Measurements from ENCODE around the gene UGT1A10. TPM values are rescaled to one million over a fixed set of nuclear protein-coding genes. Genes with fewer than 3 reads are reported as not detected.

UGT1A10 gene
- total RNA-seq (2022; extraction: Qiagen RNA extraction; ENCODE audit: low read depth) = 0.18 to 0.52 TPM (median 0.23 TPM) in 3 of 5 replicates, not detected in the others

DNA sequence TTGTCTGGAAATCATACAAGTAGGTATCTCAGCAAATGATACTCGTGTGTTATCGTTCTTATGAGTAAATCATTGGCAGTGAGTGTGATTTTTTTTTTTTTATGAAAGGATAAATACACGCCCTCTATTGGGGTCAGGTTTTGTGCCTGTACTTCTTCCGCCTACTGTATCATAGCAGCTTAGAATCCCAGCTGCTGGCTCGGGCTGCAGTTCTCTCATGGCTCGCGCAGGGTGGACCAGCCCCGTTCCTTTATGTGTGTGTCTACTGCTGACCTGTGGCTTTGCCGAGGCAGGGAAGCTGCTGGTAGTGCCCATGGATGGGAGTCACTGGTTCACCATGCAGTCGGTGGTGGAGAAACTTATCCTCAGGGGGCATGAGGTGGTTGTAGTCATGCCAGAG, at the start of gene UGT1A10:
TSS of gene UGT1A10 (plus strand) at position 143 of the 400 bp plus-strand sequence. CDS start at position 218, 75 bp downstream.

DNA sequence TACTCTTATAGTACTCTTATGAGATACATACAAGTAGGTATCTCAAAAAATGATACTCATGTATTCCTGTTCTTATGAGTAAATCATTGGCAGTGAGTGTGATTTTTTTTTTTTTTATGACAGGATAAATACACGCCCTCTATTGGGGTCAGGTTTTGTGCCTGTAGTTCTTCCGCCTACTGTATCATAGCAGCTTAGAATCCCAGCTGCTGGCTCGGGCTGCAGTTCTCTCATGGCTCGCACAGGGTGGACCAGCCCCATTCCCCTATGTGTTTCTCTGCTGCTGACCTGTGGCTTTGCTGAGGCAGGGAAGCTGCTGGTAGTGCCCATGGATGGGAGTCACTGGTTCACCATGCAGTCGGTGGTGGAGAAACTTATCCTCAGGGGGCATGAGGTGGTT, 18.8 kb upstream of the UGT1A10 start, which contains the start of gene UGT1A8:
TSS of gene UGT1A8 (plus strand) at position 158 of the 400 bp plus-strand sequence. CDS start at position 233, 75 bp downstream.

GRCh38 chr2:233671290-233672161, 35.3 kb downstream of the UGT1A10 start, which contains the start of gene UGT1A9:
UGT1A9 (plus strand) TSS chr2:233671898; CDS start chr2:233671935, 37 bp downstream.

GRCh38 chr2:233681521-233682099, 45.4 kb downstream of the UGT1A10 start, which contains the start of gene UGT1A7:
UGT1A7 (plus strand) TSS chr2:233681901; CDS start chr2:233681938, 37 bp downstream.

DNA sequence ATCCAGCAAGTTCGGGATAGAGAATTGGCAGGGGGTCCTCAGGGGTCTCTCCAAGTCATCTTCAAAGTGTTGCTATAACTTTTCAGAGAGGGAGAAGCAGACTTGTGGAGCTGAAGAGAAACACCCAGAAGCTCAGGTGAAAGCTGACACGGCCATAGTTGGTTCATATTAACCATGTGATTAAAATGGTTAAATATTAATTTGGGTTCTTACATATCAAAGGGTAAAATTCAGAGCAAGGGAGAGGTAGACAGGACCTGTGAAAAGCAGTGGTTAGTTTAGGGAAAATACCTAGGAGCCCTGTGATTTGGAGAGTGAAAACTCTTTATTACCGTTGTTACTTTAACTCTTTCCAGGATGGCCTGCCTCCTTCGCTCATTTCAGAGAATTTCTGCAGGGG, 56.4 kb downstream of the UGT1A10 start, which contains the start of gene UGT1A6:
TSS of gene UGT1A6 (plus strand) at position 243 of the 400 bp plus-strand sequence. CDS start at position 358, 115 bp downstream.

DNA sequence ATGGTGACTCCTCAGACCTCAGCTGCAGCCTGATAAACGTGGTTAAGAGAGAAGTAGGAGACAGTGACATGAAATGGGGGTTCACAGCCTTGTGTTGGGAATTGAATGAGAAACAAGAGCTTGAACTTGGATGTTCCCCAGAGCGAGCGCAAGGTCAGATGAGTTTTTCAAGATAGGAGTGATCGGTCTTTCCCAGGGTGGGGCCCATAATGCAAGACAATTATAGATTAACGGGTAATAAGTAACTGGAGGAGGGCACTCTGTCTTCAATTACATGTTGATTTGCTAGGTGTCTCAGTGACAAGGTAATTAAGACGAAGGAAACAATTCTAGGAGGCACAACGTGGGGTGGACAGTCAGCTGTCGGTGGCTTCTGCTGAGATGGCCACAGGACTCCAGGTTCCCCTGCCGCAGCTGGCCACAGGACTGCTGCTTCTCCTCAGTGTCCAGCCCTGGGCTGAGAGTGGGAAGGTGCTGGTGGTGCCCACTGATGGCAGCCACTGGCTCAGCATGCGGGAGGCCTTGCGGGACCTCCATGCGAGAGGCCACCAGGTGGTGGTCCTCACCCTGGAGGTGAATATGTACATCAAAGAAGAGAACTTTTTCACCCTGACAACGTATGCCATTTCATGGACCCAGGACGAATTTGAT, 76.5 kb downstream of the UGT1A10 start, which contains the start of gene UGT1A5:
TSS of gene UGT1A5 (plus strand) at position 297 of the 651 bp plus-strand sequence. CDS start at position 382, 85 bp downstream.

DNA sequence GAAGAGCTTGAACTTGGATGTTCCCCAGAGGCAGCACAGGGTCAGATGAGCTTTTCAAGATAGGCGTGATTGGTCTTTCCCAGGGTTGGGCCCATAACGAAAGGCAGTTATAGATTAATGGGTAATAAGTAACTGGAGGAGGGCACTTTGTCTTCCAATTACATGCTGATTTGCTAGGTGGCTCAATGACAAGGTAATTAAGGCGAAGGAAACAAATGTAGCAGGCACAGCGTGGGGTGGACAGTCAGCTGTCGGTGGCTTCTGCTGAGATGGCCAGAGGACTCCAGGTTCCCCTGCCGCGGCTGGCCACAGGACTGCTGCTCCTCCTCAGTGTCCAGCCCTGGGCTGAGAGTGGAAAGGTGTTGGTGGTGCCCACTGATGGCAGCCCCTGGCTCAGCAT, 82.3 kb downstream of the UGT1A10 start, which contains the start of gene UGT1A4:
TSS of gene UGT1A4 (plus strand) at position 185 of the 400 bp plus-strand sequence. CDS start at position 270, 85 bp downstream.

GRCh38 chr2:233728723-233729301, 92.6 kb downstream of the UGT1A10 start, which contains the start of gene UGT1A3:
UGT1A3 (plus strand) TSS chr2:233729042; CDS start chr2:233729127, 85 bp downstream.

GRCh38 chr2:233760043-233760442, 123.8 kb downstream of the UGT1A10 start, which contains the start of gene UGT1A1:
UGT1A1 (plus strand) TSS chr2:233760270; CDS start chr2:233760288, 18 bp downstream.

GRCh38 chr2:233778030-233778429, 141.8 kb downstream of the UGT1A10 start, which contains the start of gene MROH2A:
MROH2A (plus strand) TSS chr2:233778330; CDS start chr2:233779359, 1,029 bp downstream.

Other genes starting within 250 kb of the UGT1A10 start
- gene USP40, start 69.7 kb upstream of the UGT1A10 start, total RNA-seq (2022; extraction: Qiagen RNA extraction; ENCODE audit: low read depth) = 20.0 to 27.4 TPM (median 25.1 TPM) in 5 replicates
- gene UGT1A8, start 18.8 kb upstream of the UGT1A10 start, total RNA-seq (2022; extraction: Qiagen RNA extraction; ENCODE audit: low read depth) = 0.23 TPM in 1 of 5 replicates, not detected in the others
- 3.7 to 7.2 TPM (median 5.0 TPM) in 5 replicates for gene UGT1A9, start 35.5 kb downstream of the UGT1A10 start, total RNA-seq (2022; extraction: Qiagen RNA extraction; ENCODE audit: low read depth)
- gene UGT1A7, start 45.5 kb downstream of the UGT1A10 start, total RNA-seq (2022; extraction: Qiagen RNA extraction; ENCODE audit: low read depth) = 3.7 to 6.2 TPM (median 4.3 TPM) in 5 replicates
- gene UGT1A6, start 56.4 kb downstream of the UGT1A10 start, total RNA-seq (2022; extraction: Qiagen RNA extraction; ENCODE audit: low read depth) = 0.65 to 1.6 TPM (median 1.0 TPM) in 5 replicates
- not detected in 5 replicates for gene UGT1A5, start 76.5 kb downstream of the UGT1A10 start, total RNA-seq (2022; extraction: Qiagen RNA extraction; ENCODE audit: low read depth)
- gene UGT1A4, start 82.3 kb downstream of the UGT1A10 start, total RNA-seq (2022; extraction: Qiagen RNA extraction; ENCODE audit: low read depth) = not detected in 5 replicates
- gene UGT1A3, start 92.6 kb downstream of the UGT1A10 start, total RNA-seq (2022; extraction: Qiagen RNA extraction; ENCODE audit: low read depth) = 0.12 to 0.19 TPM (median 0.17 TPM) in 3 of 5 replicates, not detected in the others
- 0.37 to 1.1 TPM (median 0.92 TPM) in 5 replicates for gene UGT1A1, start 123.8 kb downstream of the UGT1A10 start, total RNA-seq (2022; extraction: Qiagen RNA extraction; ENCODE audit: low read depth)
- gene MROH2A, start 141.9 kb downstream of the UGT1A10 start, total RNA-seq (2022; extraction: Qiagen RNA extraction; ENCODE audit: low read depth) = 0.18 to 0.22 TPM in 2 of 5 replicates, not detected in the others
- 68.3 to 93.0 TPM (median 68.9 TPM) in 5 replicates for gene HJURP, start 218.1 kb downstream of the UGT1A10 start, total RNA-seq (2022; extraction: Qiagen RNA extraction; ENCODE audit: low read depth)

Data from A549 treated with ZK216348 at 1 μM for 4 hours (cell line).